ENCODE data around the gene BCAS4.

The BCAS4 gene

DNA sequence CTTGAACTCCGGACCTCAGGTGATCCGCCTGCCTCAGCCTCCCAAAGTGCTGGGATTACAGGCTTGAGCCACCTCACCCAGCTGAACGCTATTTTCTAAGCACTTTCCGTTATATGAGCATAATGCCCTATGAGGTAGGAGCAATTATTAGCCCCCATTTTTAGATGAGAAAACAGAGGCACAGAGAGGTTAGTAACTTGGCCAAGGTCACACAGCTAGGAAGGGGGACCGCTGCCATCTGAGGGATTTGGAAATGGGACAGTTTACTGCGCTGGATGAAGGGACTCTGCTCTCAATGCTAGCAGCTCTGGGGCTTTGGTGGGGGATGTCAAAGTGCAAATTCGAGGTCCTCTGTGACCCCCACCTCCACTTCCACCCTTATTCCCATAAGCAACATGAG, 62.5 kb downstream of the BCAS4 start:
- FAIRE-seq, result no peak

DNA sequence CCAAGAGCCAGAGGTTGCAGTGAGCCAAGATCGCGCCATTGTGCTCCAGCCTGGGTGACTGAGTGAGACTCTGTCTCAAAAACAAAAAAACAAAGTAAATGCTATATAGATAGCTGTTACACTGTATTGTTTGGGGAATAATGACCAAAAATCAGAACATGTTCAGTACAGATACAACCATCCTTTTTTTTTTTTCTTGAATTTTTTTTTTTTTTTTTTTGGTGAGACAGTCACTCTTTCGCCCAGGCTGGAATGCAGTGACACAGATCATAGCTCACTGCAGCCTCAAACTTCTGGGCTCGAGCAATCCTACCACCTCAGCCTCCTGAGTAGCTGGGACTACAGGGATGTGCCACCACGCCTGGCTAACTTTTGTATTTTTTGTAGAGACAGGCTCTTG, 63.7 kb downstream of the BCAS4 start:
- no peak for FAIRE-seq

DNA sequence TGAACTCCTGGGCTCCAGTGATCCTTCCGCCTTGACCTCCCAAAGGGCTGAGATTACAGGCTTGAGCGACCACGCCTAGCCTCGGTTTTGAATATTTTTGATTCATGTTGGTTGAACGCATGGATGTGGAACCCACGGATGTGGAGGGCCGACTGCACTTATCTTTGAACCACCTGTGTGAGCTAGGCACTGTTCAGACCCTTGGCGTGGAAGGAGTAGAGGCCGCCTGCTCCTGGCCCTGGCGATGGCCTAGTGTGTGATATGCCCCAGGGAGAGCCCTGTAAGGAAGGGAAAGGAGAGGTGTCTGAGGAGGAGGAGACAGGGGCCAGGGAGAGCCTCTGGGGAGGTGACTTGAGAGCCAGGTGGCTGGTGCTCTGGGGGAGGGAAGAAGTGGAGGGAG, 64.3 kb downstream of the BCAS4 start:
- FAIRE-seq, result no peak

DNA sequence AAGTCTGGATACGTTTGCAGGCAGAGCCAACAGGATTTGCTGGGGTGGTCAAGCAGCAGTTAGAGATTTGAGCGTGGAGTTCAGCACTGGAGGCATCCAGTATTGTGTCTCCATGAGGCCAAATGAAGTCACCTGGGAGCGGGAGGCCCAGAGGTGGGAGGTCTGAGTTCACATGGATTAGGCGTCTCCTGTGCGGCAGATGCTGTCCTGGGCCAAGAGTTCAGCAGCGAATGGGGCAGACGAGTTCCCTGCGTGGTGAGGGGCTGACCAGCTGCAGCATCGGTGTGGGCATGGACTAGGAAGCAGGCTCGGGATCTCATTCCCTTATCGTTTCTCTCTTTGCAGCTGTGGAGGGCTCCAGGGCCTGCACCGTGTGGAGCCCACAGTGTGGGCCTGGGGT, 66.2 kb downstream of the BCAS4 start:
- no peak for FAIRE-seq

DNA sequence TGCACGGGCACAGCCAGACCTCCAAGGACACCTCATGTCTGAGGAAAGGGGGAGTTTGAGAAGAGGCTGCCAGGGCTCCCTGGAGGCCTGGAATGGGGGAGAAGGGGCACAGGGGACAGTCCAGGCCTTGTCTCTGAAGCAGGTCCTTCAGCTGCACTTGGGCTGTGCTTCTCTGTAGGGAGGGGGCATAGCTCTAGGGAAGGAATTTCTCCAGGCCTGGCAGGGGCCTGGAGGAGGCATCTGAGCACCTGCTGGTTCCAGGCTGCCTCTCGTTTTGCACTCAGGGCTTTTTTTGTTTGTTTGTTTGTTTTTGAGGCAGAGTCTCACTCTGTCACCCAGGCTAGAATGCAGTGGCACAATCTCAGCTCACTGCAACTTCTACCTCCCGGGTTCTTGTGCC, 67.7 kb downstream of the BCAS4 start:
- no peak for FAIRE-seq

DNA sequence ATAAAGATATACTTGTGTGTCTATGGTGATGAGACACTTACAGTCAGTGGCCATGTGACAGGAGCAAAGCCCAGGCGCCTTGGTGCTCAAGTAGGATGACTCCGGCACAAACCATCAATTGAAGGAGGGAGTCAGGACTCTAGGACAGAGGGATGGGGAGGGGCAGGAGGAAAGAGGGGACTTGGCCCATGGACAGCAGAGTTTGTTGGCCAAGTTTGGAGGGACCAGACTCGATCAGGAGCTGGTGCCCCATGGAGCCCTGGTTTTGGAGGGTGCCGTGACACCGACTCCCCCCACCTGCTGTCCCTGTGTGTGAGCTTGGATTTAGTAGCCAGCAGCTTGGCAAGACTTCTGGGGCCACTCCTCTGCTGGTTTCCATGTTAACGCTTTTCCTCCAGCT, 70.3 kb downstream of the BCAS4 start:
- no peak for FAIRE-seq

DNA sequence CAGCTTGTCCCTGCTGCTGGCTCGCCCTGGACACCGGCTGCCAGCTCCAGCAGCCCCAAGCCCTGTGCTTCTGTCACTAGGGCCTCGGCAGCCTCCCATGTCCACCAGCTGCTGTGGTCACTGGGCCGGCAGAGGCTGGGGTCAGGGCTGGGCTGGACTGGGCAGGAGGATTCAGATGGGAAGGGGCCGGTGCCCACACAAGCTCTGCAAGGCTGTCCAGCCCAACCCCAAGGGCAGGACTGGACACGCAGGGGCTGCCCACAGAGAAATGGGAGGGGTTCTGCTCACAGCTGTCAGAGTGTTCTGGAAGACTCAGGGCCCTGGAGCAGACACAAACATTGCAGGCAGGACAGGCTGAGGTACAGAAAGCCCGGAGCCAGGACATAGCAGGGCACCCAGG, 70.7 kb downstream of the BCAS4 start:
- no peak for FAIRE-seq

DNA sequence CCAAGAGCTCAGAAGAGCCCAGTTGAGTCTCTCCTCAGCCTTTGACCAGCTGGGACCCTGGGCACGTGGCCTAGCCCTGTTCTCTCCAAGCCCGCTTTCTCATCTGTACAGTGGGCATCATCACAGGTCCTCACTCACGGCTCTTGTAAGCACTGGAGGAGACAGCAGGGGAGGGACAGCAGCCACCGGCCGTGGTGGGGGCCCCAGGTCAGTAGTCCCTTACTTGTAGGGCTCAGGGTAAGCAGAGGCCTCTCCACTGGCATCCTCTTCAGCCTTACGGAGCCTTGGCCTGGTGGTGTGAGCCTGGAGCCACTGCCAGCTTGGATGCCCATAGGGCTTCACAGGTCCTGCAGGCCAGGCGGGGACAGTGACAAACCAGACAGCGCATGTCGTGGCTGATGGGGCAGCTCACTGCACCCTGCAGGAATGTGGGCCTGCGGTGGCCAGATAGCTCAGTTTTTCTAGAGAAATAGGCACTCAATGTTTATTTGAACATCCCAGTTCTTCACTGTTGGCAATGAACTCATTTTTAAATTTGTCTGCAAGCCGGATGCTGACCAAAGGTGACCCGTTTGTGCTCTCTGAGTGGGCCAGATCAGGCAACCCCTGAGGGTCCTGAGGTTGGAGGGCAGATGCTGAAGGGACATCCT, 71.3 kb downstream of the BCAS4 start:
- FAIRE-seq, result no peak

DNA sequence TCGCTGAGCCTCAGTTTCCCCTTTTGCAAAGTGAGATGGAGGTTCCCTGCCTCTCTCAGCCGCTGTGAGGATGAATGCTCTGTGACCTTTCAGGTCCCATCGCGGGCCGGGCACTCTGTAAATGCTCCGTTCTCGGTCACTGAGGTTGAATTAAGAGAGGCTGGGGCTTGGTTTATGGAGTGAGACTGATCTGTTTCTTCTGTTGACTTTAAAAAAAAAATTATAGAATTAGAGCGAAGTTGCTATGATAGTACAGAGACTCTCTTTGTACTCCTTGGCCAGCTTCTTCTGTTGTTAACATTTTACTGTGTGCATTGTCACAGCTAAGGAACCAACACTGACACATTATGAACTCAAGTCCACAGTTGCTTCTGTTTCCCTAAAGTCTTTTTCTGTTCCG, 72.0 kb downstream of the BCAS4 start:
- FAIRE-seq, result no peak

DNA sequence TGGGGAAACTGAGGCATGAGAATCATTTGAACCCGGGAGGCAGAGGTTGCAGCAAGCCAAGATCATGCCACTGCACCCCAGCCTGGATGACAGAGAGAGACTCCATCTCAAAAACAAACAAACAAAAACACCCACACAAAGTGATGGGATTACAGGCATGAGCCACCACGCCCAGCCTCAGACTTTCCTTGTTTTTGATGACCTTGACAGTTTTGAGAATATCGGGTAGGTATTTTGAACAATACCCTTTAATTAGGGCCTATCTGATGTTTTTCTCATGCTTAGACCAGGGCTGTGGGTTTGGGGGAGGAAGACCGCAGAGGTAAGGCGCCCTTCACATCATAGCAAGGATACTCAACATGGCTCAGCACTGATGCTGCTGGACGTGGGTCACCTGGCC, 72.9 kb downstream of the BCAS4 start:
- no peak for FAIRE-seq

DNA sequence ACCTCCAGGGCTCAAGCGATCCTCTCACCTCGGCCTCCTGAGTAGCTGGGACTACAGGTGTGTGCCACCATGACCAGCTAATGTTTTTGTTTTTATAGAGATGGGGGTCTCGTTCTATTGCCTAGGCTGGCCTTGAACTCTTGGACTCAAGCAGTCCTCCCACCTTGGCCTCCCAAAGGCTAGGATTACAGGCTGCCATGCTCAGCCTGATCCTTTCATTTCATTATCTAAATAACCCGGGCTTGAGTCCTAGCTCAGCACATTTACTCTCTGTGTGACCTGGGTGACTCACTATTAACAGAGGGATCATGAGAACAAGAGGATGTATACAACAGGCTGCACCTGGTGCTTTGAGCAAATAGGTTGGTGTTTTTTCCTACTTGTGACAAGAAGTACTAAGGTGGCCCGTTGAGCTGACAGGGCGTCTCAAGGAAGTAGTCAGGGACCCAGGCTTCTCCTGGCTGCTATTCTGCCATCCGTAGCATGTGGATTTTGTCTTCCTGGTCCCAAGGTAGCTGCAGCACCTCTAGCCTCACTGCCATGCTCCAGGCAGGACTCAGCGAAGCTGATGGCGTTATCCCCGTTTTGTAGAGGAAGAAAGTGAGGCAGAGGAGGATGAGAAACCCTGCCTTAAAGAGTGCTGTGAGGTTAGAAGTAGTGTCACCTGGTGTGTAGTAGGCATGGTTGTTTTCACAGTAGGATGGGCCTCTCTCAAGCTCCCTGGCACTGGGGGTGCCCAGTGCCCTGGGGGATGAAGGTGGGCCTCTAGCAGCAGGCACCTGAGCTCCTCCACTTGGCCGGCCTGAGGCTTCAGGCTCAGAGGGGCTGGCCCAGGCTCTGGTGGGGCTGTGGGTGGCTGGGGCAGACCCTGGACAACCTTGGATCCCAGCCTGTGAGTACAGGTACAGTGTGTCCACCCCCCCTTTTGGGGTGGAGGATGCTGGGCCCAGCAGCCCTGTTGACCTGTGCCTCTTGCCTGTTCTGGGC, 73.9 kb downstream of the BCAS4 start:
- no peak for FAIRE-seq

DNA sequence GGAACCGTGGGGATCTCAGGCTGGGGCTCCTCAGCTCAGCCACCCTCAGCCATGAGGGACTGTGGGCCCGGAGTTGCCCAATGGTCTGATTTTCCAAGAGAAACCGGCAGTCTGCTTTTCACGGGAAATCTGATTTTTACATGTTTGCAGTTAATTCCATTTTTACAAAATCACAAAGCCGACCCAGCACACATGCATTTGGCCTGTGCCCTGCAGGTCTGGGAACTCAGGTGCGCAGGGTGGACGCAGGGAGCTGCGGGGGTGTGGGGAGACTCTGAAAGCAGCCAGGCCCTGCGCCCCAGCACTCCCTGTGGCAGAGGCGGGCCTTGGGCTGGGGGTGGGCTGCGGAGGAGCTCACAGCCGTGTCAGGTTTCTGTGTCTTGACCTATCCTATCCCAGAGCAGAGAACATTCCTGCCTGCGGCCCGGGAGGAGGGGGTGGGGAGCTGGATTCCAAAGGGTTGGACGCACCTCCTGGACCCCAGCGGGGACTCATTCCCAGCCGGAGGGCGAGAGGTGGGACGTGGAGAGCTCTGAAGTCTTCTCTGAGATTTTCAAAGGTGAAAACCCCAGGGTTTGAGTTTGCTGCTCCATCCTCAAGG, 75.8 kb downstream of the BCAS4 start:
- FAIRE-seq, result no peak

DNA sequence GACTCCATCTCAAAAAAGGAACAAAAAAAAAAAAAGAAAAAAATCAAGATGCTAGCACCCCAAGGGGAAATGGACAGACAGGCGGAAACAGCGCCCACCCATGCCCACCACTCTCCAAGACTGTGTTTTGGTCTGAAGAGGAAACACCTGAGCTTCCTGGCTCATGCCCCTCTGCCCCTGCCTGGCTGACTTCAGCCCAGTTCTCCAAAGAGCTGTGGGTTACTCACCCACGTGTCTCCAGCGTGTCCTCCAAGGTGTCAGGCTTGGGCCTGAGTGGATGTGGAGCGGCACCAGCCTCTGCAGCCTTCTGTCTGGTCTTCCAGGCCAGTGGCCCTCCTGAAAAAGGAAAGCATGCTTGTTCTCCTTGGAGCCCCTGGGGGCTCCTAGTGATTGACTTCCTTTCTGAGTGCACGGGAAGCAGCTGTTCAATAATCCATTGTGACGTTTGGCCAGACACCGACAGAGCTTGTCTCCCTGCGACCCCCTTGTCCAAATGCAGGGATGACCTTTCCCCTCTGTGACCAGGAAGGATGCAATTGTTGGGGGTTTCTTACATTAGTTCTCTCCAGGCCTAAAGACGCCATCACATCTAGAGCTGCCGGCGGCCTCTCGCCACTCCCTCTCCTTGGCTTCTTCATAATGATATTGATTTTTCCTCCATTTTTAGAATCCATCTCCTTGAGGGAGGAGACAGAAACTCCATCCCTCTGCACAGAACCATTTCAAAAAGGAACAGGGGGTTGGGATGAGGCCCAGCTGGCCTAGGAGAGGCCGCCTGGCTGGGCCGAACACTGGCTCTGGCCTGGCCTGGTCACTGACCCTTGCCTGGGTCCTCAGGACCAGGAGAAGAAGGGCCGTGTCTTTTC, 77.9 kb downstream of the BCAS4 start:
- no peak for FAIRE-seq

DNA sequence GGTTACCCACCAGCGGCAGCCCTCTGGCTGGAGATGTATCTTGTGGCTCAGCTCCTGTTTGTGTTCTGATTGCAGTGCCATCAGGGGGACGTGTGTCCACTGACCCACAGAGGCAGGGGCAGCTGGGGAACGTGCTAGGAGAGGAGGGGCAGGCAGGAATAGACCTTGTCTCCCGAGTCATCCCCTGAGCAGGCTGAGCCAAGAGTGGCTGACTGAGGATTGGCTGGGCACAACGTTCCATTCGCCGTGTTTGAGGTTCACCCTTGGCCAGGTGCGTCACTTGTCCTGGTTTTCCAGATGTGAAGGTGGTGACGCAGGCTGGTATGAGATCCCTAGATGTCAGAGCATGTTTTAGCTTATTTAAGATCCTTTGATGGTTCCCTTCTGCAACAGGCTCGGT, 78.7 kb downstream of the BCAS4 start:
- no peak for FAIRE-seq

DNA sequence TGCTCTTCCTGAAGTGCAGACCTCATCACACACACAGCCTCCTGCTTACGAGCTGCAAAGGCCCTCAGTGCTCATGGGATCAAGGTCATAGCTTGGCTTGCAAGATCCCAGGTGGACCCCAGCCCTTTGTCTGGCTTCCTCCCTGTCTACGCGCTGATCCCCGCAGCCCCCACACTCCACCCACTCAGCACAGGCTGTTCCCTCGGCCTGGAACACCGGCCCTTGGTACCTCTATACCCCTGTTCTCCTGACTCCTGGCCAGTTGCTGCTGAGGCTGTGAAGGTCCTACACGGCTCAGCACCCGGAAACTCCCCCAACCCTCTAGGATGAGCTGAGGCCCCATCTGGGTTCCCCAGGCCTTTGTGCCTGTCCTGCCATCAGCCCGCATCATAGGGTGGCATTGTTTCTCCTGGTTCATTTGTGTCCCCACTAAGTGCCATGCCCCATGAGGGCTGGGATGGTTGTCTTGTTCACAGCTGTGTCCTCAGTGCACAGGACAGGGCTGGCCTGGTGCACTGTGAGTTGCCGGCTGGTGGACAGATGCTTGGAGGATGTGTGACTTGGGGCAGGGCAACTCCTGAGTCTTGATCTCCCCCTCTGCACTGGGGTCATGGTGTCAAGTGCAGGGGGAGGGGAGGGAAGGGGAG, 79.4 kb downstream of the BCAS4 start:
- no peak for FAIRE-seq

DNA sequence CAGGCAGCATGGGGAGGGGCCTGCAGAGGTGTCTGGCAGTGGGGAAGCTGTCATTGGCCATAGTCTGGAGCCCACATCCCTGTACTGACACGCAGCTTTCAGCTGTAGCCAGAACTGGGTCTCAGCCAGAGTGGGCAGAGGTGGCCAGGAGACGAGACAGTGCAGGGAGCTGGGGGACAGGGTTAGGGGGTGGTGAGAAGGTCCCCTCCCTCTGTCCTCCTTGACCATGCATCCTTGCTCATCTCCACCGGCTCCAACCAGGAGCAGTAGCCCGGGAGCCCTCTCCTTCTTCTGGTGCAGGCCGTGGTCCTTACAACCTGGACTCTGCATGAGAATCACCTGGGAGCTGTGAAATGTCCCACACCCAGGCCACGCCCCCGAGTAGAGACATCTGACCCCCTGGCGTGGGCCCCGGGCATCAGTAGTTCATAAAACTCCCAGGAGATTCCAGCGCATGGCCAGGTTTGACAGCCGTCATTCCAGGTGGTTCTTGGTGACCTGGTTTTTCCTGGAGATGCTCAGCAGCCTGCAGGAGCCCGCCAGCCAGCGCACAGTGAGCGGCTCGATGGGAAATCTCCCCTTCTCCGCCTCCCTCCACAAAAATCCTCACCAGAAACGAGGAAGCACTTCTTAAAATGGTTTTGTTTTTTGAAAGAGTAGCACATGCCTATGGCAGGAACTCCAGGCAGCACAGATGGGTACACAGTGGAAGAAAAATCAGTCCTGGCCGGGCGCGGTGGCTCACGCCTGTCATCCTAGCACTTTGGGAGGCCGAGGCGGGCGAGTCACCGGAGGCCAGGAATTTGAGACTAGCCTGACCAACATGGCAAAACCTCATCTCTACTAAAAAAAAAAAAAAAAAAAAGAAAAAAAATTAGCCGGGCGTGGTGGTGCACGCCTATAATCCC, 80.2 kb downstream of the BCAS4 start:
- no peak for FAIRE-seq

DNA sequence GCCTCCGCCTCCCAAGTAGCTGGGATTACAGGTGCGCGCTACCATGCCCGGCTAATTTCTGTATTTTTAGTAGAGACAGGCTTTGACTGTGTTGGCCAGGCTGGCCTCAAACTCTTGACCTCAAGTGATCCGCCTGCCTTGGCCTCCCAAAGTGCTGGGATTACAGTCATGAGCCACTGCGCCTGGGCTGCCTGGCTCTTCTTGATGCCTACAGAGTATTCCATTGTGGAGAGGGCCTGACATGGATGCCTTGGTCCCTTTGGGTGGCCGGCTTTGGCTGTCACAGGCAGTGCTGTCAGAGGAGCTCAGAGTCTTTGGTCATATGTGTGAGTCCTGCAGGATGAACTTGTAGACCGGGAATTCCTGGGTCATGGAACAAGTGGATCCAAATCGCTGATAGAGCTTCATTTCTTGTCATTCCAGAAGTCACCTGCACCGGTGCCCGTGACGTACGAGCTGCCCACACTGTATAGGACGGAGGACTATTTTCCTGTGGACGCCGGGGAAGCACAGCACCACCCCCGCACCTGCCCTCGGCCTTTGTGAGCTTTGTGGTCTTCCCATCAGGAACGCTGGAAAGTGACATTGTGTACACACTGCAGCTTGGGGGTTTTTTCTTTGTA, 81.3 kb downstream of the BCAS4 start:
- FAIRE-seq, result no peak

DNA sequence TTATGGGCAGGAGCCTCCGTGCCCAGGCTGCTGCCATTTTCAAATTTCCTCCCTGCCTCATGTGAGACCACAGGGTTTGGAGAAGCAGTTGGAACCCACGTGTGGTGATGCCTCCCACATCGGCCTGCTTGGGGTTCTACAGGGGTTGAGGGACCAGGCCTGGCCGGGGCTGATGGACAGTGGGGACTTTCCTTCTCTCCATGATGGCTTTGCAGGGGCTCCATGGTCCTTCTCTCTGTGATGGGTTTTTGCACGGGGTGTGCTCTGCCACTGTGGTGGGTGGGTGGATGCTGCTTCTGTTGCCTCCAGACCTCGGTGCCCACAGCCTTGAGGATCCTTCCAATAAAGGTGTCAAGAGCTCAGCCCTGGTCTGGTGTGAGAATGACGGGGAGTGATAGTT, 82.0 kb downstream of the BCAS4 start:
- FAIRE-seq, result no peak

DNA sequence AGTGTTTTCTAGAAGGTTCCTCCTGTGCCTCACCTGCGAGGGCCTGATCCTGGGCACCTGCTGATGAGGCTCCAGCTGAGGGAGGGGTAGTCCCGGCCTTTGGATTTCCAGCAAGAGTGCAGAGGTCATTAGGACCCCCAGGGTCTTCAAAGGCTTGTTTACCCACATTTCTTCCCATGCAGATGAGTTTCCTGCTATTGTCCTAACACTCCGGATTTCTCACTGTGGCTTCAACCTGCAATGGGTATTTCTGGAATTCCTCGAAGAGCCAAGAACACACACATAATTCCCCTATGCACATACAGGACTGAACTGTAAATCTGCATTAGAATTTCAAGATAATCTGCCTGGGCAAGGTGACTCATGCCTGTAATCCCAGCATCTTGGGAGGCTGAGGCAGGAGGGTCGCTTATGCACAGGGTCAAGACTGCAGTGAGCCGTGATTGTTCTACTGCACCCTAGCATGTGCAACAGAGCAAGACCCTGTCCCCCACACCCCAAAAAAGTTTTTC, 82.4 kb downstream of the BCAS4 start:
- no peak for FAIRE-seq

Measured in A204.1 (cell line).